ENCODE data around the gene PGGT1B. TPM values are rescaled to one million over a fixed set of nuclear protein-coding genes. Genes with fewer than 3 reads are reported as not detected.

The PGGT1B gene
- total RNA-seq, 1 experiment from 2014 or later: 46.4 TPM

- TF ChIP-seq CTCF (IDR thresholded peaks at IDR 0.05; ENCODE audit: unreplicated experiment): no peak
- Mint-ChIP-seq H3K9me3 (ENCODE audit: low read depth, unreplicated experiment) (no peaks in the 10 kb centered on the region), H3K4me1 (ENCODE audit: low read depth, unreplicated experiment) (no peaks in the 10 kb centered on the region), H3K4me3 (ENCODE audit: low read depth, unreplicated experiment) (no peak overlapping the region), H3K27me3 (ENCODE audit: unreplicated experiment) (no peaks in the 10 kb centered on the region), H3K36me3 (ENCODE audit: insufficient read depth, unreplicated experiment) (no peaks in the 10 kb centered on the region), H3K27ac (ENCODE audit: unreplicated experiment) (no peak overlapping the region)
- BruUV-seq (replicated peaks): no TSS peak
- DNase-seq: no peak
- CTCF ChIA-PET: no interaction called here
- intact Hi-C loops (cut with micrococcal nuclease; ENCODE audit: unreplicated experiment): no loop called here
Measured at GRCh38 chr5:115202952-115203351, 59.7 kb downstream of the PGGT1B start.

- CTCF ChIA-PET: no interaction called here
- H3K9me3 Mint-ChIP-seq (ENCODE audit: low read depth, unreplicated experiment): no peaks in the 10 kb centered on the region
- intact Hi-C loops (cut with micrococcal nuclease; ENCODE audit: unreplicated experiment): no loop called here
- no peak for TF ChIP-seq CTCF (IDR thresholded peaks at IDR 0.05; ENCODE audit: unreplicated experiment)
- no peak overlapping the region for H3K4me3 Mint-ChIP-seq (ENCODE audit: low read depth, unreplicated experiment)
- H3K36me3 Mint-ChIP-seq (ENCODE audit: insufficient read depth, unreplicated experiment): no peaks in the 10 kb centered on the region
- H3K4me1 Mint-ChIP-seq (ENCODE audit: low read depth, unreplicated experiment): peaks cover 11% of the 10 kb centered on the region
- H3K27me3 Mint-ChIP-seq (ENCODE audit: unreplicated experiment): no peaks in the 10 kb centered on the region
- BruUV-seq (replicated peaks): no TSS peak
- no peak overlapping the region for H3K27ac Mint-ChIP-seq (ENCODE audit: unreplicated experiment)
- DNase-seq: no peak
Measured at GRCh38 chr5:115196161-115196560, 66.5 kb downstream of the PGGT1B start.

GRCh38 chr5:115194676-115195075, 68.0 kb downstream of the PGGT1B start:
- CTCF ChIA-PET: no interaction called here
- Mint-ChIP-seq H3K27me3 (ENCODE audit: unreplicated experiment) (no peaks in the 10 kb centered on the region), H3K36me3 (ENCODE audit: insufficient read depth, unreplicated experiment) (no peaks in the 10 kb centered on the region), H3K4me1 (ENCODE audit: low read depth, unreplicated experiment) (peaks cover 11% of the 10 kb centered on the region), H3K27ac (ENCODE audit: unreplicated experiment) (no peak overlapping the region), H3K9me3 (ENCODE audit: low read depth, unreplicated experiment) (no peaks in the 10 kb centered on the region), H3K4me3 (ENCODE audit: low read depth, unreplicated experiment) (no peak overlapping the region)
- no TSS peak for BruUV-seq (replicated peaks)
- intact Hi-C loops (cut with micrococcal nuclease; ENCODE audit: unreplicated experiment): no loop called here
- TF ChIP-seq CTCF (IDR thresholded peaks at IDR 0.05; ENCODE audit: unreplicated experiment): no peak
- DNase-seq: no peak

- H3K27me3 Mint-ChIP-seq (ENCODE audit: unreplicated experiment): no peaks in the 10 kb centered on the region
- H3K4me3 Mint-ChIP-seq (ENCODE audit: low read depth, unreplicated experiment): no peak overlapping the region
- no peaks in the 10 kb centered on the region for H3K9me3 Mint-ChIP-seq (ENCODE audit: low read depth, unreplicated experiment)
- no peaks in the 10 kb centered on the region for H3K36me3 Mint-ChIP-seq (ENCODE audit: insufficient read depth, unreplicated experiment)
- BruUV-seq (replicated peaks): no TSS peak
- DNase-seq: no peak
- CTCF ChIA-PET: no interaction called here
- intact Hi-C loops (cut with micrococcal nuclease; ENCODE audit: unreplicated experiment): no loop called here
- TF ChIP-seq CTCF (IDR thresholded peaks at IDR 0.05; ENCODE audit: unreplicated experiment): no peak
- peaks cover 11% of the 10 kb centered on the region for H3K4me1 Mint-ChIP-seq (ENCODE audit: low read depth, unreplicated experiment)
- H3K27ac Mint-ChIP-seq (ENCODE audit: unreplicated experiment): no peak overlapping the region
Measured at GRCh38 chr5:115193295-115193694, 69.4 kb downstream of the PGGT1B start.

GRCh38 chr5:115192098-115192497, 70.6 kb downstream of the PGGT1B start:
- TF ChIP-seq CTCF (IDR thresholded peaks at IDR 0.05; ENCODE audit: unreplicated experiment): no peak
- Mint-ChIP-seq H3K9me3 (ENCODE audit: low read depth, unreplicated experiment) (no peaks in the 10 kb centered on the region), H3K27ac (ENCODE audit: unreplicated experiment) (no peak overlapping the region), H3K36me3 (ENCODE audit: insufficient read depth, unreplicated experiment) (no peaks in the 10 kb centered on the region), H3K4me1 (ENCODE audit: low read depth, unreplicated experiment) (peaks cover 11% of the 10 kb centered on the region), H3K4me3 (ENCODE audit: low read depth, unreplicated experiment) (no peak overlapping the region), H3K27me3 (ENCODE audit: unreplicated experiment) (no peaks in the 10 kb centered on the region)
- DNase-seq: no peak
- BruUV-seq (replicated peaks): no TSS peak
- CTCF ChIA-PET: no interaction called here
- intact Hi-C loops (cut with micrococcal nuclease; ENCODE audit: unreplicated experiment): no loop called here
